Sigmoid colon (tissue), 4 donors: ENCODE data around the gene WNT9A.

Experiments used
- POLR2A ChIP-seq, 2 donors: fragments of 450-650 bp; IDR thresholded peaks; one replicate each; pipeline ENCODE4 v1.6.1; 2016; ENCODE audit warnings: antibody characterized with exemption in 2 of 2, mild to moderate bottlenecking in 2 of 2, moderate library complexity in 2 of 2
- POLR2AphosphoS5 ChIP-seq, 4 donors: sonication (generic); formaldehyde crosslinking; IDR thresholded peaks; one replicate each; pipeline ENCODE4 v1.6.1; 2017; ENCODE audit warnings: antibody characterized with exemption in 4 of 4
- TF ChIP-seq, protein P1 (sequence below), 4 experiments: fragments of 450-650 bp in 3 of 4; fragments of 200-600 bp in 1 of 4; IDR thresholded peaks; one replicate each; pipeline ENCODE4 v1.5.1; 2016 to 2019; ENCODE audit warnings: antibody characterized with exemption in 4 of 4, mild to moderate bottlenecking in 3 of 4, moderate library complexity in 2 of 4

DNA sequence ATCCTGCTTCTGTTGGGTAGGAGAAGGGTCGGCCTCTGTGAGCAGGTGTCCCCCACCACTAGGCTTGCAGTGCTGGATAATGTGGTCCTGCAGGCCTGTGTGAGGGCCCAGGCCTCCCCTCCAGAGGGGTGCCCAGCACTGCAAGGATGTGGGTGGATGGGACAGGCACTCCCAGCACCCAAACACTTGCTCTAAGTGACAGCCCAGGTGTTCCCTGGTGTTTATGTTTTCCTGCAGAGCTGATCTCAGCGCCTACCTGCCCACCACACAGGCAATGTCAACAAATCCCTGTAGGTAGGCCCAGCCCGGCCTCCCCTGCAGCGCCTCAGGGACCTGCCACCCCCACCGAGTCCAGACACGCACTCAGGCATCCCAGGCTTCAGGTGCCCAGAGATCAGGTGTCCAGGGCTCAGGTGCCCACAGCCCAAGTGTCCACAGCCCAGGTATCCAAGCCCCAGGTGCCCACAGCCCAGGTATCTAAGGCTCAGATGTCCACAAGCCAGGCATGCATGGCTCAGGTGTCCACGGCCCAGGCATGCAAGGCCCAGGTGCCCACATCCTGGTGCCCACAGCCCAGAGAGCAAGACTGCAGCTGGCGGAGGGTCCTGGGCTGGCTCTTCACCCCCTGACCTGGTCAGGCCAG lies 59.2 kb downstream of the WNT9A start:
- TF ChIP-seq POLR2AphosphoS5 (IDR thresholded peaks at IDR 0.05) (no peak), POLR2A (IDR thresholded peaks at IDR 0.05) (no peak)
- TF ChIP-seq, protein P1, sequence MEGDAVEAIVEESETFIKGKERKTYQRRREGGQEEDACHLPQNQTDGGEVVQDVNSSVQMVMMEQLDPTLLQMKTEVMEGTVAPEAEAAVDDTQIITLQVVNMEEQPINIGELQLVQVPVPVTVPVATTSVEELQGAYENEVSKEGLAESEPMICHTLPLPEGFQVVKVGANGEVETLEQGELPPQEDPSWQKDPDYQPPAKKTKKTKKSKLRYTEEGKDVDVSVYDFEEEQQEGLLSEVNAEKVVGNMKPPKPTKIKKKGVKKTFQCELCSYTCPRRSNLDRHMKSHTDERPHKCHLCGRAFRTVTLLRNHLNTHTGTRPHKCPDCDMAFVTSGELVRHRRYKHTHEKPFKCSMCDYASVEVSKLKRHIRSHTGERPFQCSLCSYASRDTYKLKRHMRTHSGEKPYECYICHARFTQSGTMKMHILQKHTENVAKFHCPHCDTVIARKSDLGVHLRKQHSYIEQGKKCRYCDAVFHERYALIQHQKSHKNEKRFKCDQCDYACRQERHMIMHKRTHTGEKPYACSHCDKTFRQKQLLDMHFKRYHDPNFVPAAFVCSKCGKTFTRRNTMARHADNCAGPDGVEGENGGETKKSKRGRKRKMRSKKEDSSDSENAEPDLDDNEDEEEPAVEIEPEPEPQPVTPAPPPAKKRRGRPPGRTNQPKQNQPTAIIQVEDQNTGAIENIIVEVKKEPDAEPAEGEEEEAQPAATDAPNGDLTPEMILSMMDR (IDR thresholded peaks at IDR 0.05) = no peak
